UCSD-AML1 (cell line): Measurements from ENCODE around the gene CTPS1.
A peak's percentile ranks its signal among the peaks of the same experiment; 100 is the strongest.

Source experiments
- DNase-seq: peaks from one replicate; lab custom pipeline; 2025; ENCODE audit not compliant: unreplicated experiment; lab: John Stamatoyannopoulos, UW

Gene CTPS1, protein sequence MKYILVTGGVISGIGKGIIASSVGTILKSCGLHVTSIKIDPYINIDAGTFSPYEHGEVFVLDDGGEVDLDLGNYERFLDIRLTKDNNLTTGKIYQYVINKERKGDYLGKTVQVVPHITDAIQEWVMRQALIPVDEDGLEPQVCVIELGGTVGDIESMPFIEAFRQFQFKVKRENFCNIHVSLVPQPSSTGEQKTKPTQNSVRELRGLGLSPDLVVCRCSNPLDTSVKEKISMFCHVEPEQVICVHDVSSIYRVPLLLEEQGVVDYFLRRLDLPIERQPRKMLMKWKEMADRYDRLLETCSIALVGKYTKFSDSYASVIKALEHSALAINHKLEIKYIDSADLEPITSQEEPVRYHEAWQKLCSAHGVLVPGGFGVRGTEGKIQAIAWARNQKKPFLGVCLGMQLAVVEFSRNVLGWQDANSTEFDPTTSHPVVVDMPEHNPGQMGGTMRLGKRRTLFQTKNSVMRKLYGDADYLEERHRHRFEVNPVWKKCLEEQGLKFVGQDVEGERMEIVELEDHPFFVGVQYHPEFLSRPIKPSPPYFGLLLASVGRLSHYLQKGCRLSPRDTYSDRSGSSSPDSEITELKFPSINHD

DNA sequence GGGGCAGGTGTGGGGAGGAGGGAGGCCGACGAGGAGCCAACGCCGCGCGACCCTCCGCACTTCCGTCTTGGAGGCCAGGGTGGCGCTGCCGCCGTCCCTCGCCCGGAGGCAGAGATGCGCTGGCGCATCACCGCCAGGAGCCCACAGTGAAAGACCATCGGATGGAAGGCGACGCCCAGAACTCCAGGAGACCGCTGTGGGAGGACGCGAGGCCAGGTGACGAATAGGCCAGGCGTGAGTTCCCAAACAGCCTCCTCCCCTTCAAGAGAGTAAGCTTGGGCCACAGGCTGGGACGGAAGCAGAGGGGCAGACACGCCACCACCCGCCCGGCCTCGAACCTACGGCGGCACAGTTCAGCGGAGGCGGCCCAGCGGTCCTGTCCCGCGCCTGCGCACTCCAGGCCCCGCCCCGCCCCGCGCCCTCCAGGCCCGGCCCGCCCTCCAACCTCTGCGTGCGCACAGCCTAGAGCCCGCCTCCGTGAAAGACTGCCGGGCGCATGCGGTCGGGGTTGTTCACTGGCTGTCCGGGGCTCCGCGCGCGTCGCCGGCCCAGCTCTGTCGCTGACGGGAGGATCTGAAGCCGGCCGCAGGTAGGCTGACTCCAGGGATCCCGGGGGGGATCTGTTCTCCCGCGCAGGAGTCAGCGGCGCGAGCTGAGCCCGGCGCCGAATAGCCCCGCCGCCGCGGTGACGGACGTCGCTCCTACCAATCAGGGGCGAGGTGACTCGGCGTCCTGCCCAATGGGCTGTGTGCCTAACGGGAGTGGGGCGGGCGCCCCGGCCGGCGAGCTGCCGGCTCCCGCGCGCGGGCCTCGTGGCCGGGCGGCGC is at the start of gene CTPS1:
CTPS1 (plus strand) TSS at position 456 of the 827 bp plus-strand sequence. CDS start 3,595 bp downstream, outside the sequence.
- peak; percentile 94 for DNase-seq

DNA sequence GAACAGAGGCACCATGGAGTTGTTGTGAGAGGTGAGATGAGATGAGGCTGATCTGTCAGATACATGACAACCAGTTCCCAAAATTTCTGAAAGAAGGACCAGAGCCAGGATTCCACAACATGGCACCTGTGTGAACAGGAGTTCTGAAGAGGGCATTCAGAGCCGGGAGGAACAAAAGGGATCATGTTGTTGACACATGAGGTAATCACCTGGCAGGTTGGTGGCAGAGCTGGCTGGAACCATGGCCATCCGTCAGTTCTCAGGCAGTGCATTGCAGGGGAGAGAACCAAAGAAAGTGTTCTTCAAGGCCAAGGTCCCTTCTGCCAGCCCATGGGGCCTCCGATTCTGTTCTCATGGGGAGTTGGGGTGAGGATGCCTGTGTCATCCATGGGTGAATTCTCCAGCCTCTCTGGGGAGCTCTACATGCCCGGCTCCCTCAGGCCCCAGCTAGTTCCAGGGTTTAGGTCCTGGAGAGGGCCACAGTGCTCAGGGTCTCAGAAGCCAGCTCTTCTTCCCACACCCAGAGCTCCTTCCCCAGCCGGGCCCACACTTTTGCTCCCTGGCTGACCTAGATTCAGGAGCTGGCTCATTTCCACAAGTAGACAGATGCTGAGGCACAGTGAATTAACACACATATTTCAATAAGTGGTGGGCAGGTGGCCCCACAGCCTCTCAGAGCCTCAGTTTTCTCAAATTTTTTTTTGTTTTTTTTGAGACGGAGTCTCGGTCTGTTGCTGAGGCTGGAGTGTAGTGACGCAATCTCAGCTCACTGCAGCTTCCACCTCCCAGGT is 49.1 kb upstream of the CTPS1 start:
- no peak for DNase-seq

DNA sequence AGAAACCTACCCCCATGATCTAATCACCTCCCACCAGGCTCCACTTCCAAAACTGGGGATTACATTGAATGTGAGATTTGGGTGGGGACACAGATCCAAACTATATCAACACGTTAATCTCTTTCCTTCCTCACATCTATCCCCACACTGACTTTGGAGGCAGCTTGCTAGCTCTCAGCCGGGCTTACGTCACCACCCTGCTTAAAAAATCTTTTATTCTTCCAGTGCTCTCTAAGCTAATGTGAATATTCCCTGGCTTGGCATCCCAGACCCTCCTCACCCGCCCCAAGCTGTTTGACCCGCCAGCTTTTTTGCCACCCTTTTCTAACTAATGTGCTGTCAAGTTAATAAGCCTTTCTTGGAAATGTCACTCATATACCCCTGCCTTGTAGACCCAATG is 47.9 kb upstream of the CTPS1 start:
- no peak for DNase-seq

DNA sequence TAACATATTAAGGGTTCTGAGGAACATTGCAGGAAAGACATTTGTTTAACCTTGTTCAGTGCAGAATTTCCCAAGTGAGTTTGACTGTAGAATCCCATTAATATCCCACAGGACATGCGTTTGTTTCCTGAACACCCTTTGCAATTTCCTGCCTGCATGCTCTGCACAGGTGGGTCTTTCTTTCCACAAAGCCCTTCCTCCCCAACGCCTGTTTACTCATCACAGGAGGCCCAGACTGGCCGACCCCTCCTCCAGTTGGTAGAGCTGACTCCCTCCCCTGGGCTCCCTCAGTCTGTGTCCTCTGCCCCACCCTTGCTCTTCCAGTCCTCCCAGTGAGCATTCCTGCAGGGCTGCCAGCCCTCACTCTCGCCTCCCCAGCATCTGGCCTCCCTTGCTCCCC is 47.5 kb upstream of the CTPS1 start:
- DNase-seq = no peak

DNA sequence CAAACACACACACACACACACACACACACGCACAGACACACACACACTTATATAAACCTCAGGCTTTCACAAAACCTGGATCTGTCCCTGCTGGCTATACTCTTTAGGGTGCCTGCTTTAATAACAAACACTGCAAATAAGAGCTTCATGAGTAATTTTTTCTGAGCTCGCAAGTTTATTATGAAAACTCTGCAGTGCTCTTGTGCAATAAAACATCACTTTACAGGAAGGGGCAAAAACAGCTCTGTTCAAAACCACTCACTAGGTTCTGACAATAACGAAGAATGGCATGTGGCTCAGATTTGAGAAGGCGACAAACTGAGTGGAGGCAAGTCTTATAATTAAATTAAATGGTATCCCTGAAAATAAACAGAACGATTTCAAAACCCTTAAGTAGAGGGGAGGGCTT is 42.6 kb upstream of the CTPS1 start:
- no peak for DNase-seq

DNA sequence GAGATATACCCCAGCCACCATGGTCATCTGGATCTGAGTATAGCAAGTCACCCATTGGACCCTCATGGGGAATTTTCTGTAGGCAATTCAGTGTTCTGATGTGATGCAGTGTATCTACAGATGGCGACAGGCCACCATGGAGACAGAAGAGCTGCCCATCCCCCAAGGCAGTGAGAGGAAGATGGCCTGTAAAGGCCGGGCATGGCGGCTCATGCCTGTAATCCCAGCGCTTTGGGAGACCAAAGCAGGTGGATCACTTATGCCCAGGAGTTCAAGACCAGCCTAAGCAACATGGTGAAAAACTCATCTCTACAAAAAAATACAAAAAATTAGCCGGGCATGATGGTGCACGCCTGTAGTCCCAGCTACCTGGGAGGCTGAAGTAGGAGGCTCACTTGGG is 41.1 kb upstream of the CTPS1 start:
- no peak for DNase-seq

DNA sequence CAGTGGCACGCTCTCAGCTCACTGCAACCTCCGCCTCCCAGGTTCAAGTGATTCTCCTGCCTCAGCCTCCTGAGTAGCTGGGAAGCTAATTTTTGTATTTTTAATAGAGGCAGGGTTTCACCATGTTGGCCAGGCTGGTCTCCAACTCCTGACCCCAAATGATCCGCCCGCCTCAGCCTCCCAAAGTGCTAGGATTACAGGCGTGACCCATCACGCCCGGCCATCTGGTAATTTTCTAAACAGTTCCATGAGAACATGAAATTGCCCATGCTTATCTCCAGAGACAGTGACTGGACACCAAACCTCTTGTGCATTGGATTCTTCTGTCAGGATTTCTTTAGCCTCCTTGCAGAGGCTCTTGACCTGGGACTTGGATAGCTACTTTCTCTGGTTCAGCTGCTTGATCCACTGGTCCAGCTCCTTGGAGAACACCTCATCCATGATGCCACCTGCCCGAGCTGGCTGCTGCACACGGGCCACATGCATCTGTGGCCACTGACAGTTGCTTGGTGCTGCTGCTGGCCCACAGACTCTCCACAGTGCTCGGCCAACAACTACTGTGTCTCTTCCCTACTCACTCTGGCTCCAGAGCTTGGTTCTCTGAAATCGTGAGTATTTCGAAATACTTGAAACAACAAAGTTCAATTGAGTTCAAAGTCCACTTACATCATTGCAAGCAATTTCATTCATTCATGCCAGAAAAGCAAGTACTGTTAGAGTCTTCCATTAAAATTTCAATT is 40.0 kb upstream of the CTPS1 start:
- no peak for DNase-seq

DNA sequence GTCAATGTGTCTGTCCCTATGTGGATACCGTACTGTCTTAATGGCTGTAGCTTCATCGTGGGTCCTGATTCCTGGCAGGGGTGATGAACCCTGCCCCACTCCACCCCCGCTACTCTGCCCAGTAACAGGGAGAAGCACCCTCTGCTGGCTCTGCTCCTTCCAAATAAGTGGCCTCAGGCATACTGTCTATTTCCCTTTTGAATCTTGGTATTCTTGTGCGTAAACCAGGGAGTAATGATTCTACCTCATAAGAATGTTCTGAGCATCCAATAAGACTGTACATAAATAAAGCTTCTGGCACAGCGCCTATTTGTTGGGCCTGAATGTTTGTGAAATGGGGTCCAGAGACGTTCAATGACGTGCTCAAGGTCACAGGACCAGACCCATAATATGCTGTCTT is 35.2 kb upstream of the CTPS1 start:
- DNase-seq = no peak

DNA sequence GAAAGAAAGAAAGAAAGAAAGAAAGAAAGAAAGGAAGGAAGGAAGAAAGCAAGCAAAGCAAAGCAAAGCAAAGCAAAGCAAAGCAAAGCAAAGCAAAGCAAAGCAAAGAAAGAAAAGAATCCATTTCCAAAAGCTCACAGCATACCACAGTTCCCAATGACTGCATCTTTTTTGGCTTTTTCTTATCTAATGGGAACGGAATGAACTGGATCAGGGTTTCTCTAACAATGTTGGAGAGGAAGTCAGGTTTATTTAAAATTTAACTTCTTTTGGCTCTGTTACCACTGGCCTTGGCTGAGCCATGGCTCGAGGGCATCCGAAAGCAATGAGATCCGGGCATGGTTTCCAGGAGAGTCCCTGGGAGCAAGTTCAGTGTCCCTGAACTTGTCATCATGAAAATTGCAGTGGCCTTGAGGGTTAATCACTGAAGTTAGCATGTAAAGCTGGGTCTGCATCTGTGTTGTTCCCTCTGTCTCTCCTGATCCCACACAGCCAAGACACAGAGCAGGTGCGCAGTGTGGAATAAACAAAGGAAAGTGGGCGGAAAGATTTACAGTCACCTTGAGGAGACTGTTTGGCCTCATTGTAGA is 34.6 kb upstream of the CTPS1 start:
- no peak for DNase-seq

DNA sequence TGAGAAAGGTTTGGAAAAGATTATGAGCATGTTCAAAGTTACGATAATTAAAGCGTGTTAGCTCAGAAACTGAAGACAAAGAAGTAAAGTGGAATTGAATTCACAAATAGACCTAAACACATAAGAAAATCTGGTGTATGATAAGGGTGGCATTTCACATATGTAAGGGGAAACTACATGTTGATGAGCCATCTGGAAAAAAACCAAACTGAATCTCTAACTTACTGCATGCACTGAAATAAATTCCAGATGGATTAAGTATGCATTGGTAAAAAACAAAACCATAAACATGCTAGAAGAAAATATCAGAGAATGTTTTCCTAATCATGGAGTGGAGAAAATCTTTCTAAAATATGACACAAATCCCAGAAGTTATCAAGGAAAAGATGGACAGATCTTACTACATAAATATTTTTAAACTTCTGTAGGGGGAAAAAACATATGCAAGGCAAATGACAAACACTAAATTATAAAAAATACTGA is 34.0 kb upstream of the CTPS1 start:
- no peak for DNase-seq

DNA sequence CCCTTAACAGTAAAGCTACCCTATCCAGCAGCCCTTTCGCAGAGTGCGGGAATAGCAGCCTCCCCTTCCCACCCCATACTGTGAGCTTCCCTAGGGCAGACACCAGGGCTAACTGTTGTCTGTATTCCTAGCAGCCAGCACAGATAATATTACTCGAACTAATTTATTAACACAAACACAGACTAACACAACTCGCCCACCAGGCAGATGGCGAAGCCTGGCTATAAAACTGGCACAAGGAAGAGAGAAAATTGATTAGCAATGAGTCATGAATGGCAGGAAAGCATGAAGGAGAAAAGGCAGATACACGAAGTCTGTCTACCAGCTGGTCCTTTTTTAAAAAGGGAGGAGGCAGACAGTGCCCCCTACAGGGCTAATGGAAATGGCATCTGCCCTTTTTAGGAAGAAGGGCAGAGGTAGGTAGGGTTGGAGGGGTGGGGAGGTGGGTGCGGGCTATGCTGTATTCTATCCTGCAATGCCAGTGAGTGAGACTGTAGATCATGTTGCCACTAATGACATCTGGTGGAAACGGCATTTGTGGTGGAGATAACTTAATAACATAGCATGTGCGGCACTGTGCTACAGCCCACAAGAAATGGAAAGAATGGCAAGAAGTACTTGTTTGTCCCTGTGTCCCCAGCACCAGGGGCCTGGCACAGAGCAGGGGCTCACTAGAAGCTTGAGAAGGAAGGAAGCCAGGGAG is 30.6 kb upstream of the CTPS1 start:
- DNase-seq = peak; percentile 74

DNA sequence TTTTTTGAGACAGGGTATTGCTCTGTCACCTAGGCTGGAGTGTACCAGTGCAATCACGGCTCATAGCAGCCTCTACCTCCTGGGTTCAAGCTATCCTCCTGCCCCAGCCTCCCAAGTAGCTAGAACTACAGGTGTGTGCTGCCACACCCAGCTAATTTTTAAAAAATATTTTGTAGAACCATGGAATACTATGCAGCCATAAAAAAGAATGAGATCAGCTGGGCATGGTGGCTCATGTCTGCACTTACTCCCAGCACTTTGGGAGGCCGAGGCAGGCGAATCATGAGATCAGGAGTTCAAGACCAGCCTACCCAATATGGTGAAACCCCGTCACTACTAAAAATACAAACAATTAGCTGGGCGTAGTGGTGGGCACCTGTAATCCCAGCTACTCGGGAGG is 29.9 kb upstream of the CTPS1 start:
- no peak for DNase-seq

DNA sequence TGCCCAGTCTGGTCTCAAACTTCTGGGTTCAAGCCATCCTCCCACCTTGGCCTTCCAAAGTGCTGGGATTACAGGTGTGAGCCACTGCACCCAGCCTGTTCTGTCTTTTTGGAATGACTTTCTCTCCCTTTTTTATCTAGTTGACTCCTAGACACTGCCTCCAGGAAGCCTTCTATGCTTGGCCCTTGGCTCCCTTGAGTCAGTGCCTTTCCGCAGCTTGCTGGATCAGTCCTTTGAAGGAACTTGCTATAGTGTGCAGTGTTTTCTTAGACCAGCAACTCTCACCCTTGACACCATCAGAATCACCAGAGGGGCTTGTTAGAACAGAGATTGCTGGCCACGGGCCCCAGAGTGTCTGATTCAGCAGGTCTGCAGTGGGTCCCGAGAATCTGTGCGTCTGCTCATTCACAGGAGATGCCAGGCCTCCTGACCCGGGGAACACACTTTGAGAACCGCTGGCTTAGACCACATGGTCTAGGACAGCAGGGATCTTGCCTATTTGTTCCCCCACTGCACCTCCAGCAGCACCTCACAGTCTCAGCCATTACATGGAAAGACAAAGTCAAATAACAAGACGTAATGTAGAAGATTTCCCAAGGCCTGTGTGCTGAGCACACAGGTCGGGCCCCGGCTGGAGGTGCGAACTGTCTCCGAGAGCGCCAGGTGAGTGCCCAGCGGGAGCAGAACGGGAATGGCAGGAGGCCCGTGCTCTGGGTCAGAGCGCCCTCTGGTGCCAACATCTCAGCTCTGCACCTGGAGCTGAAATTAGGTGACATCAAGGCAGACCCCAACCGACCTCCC is 27.4 kb upstream of the CTPS1 start:
- peak; percentile 68 for DNase-seq

DNA sequence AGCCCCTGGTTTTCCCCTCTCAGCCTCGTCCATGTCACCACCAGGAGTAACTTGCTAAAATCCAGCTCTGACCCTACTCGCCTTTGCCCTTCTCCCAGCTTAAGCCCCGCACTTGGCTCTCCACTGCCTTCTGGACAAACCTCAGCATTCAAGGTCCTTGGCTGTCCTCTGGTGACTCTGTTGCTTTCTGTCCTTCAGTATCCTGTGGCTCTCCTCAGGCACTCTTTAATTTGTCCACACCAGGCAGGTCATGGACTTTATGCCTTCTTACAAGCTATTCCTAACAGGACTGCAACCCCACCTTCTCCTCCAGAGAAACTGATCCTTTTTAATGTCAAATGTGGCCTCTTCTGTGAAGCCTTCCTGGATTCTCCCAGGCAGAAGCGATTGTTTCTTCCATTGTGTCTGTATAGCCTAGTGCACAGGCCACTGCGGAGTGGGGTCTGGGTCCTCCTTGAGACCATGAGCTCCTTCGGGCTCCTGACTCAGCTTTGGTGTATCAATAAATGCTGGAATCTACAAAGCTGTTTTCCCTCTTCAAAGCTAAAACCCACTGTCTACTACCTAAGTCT is 26.7 kb upstream of the CTPS1 start:
- DNase-seq = no peak

DNA sequence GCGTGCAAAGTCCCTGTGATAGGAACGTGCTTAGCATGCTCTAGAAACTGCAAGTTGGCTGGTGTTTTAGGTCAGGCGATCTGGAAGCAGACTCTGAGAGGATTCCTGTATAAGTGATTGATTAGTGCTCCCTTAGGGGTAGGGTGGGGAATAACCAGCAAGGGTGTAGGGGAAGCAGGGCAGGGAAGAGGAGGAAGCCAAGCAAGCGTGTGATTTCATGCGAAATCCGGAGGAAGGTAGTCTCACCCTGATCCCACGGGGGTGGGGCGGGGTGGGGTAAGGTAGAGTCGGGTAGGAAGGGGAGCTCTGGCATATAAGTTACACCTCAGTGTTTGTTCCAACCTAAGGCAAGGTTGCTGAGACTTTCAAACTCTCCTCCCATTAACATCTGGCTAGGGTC is 24.9 kb upstream of the CTPS1 start:
- no peak for DNase-seq

DNA sequence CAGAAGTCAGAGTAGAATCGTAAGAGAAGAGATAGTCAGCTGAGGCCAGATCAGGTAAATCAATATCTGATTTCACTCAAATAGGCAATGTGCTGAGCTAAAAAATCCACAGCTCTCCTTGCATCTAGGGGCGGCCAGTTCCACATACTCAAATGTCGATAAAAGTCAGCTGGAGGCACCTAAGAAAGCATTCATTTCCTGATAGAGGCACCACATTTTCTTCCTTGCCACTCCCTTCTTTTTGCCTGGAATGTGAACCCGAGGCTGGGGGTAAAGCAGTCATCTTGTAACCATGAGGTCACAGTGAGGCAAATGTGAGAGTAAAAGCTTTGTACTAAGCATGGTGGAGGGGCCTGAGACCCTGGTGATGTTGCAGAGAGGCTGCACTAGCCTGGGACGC is 24.2 kb upstream of the CTPS1 start:
- no peak for DNase-seq

DNA sequence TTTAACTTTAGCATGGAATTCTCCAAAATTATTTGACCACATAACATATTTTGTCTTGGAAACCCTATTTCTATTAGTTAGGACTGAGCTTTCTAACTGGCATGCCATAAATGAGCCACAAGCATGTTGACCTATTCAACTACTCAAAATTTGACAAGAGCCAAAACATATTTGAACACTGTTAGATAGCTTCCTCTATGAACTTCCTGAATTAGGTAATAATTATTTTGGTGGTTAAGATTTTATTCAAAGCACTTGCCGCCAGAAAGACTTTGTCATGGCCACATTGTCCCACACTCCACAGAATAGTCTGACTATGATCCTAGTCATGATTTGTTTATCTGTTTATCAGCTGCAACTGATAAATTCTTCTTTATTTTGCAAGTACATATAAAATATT is 23.1 kb upstream of the CTPS1 start:
- no peak for DNase-seq

DNA sequence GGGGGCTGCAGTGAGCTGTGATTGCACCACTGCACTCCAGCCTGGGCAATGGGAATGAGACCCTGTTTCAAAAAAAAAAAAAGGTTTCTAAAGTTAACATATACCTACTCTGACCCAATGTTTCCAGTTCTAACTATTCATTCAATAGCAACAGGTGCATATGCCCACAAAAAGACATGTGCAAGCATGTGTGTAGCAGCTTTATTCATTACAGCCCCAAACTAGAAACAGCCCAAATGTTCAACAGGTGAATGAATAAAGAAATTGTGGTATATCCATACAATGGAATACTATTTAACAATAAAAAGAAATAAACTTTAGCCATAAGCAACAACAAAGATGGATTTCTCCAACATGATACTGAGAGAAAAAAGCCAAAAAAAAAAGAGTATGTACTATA is 21.3 kb upstream of the CTPS1 start:
- DNase-seq = no peak
